ENCODE data around the gene WASF3. TPM values are rescaled to one million over a fixed set of nuclear protein-coding genes. Genes with fewer than 3 reads are reported as not detected.

WASF3 gene
- total RNA-seq, 4 donors from 2014 or later = 5.9 to 37.5 (median 12.5) TPM

GRCh38 chr13:26555413-26555812 is 2.1 kb upstream of the WASF3 start:
- H3K36me3 ChIP-seq = no peaks in the 10 kb centered on the region
- no peaks in the 10 kb centered on the region for H3K27me3 ChIP-seq
- intact Hi-C loops (cut with DNase I; ENCODE audit: low total_unique reads) = no loop called here
- DNase-seq = no peak
- no peaks in the 10 kb centered on the region for H3K9me3 ChIP-seq
- H3K4me1 ChIP-seq = no peaks in the 10 kb centered on the region
- H3K27ac ChIP-seq = no peak overlapping the region
- TF ChIP-seq POLR2A (IDR thresholded peaks at IDR 0.05) = no peak
- H3K4me3 ChIP-seq = no peak overlapping the region

GRCh38 chr13:26557051-26557392 is 461 bp upstream of the WASF3 start:
- H3K4me1 ChIP-seq = peaks cover 0 to 4% of the 10 kb centered on the region in 2 donors
- H3K9me3 ChIP-seq = no peaks in the 10 kb centered on the region
- H3K27ac ChIP-seq = no peak overlapping the region
- no peaks in the 10 kb centered on the region for H3K36me3 ChIP-seq
- intact Hi-C loops (cut with DNase I; ENCODE audit: low total_unique reads) = no loop called here
- peak overlapping the region in 1 of 2 donors; percentile 96 for H3K4me3 ChIP-seq
- TF ChIP-seq POLR2A (IDR thresholded peaks at IDR 0.05) = no peak
- TF ChIP-seq, protein P1, sequence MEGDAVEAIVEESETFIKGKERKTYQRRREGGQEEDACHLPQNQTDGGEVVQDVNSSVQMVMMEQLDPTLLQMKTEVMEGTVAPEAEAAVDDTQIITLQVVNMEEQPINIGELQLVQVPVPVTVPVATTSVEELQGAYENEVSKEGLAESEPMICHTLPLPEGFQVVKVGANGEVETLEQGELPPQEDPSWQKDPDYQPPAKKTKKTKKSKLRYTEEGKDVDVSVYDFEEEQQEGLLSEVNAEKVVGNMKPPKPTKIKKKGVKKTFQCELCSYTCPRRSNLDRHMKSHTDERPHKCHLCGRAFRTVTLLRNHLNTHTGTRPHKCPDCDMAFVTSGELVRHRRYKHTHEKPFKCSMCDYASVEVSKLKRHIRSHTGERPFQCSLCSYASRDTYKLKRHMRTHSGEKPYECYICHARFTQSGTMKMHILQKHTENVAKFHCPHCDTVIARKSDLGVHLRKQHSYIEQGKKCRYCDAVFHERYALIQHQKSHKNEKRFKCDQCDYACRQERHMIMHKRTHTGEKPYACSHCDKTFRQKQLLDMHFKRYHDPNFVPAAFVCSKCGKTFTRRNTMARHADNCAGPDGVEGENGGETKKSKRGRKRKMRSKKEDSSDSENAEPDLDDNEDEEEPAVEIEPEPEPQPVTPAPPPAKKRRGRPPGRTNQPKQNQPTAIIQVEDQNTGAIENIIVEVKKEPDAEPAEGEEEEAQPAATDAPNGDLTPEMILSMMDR (IDR thresholded peaks at IDR 0.05) = no peak
- no peak for DNase-seq
- H3K27me3 ChIP-seq = no peaks in the 10 kb centered on the region

GRCh38 chr13:26558074-26558805 is 757 bp downstream of the WASF3 start:
- peak overlapping the region; percentile 40 to 65 for H3K27ac ChIP-seq
- H3K27me3 ChIP-seq = no peaks in the 10 kb centered on the region
- peaks cover 0 to 4% of the 10 kb centered on the region in 2 donors for H3K4me1 ChIP-seq
- DNase-seq = peak in 1 of 2 donors; percentile 22
- intact Hi-C loops (cut with DNase I; ENCODE audit: low total_unique reads) = no loop called here
- H3K4me3 ChIP-seq = peak overlapping the region; percentile 30 to 96
- TF ChIP-seq, protein P1 (IDR thresholded peaks at IDR 0.05) = no peak
- no peak for TF ChIP-seq POLR2A (IDR thresholded peaks at IDR 0.05)
- H3K9me3 ChIP-seq = no peaks in the 10 kb centered on the region
- H3K36me3 ChIP-seq = no peaks in the 10 kb centered on the region

DNA sequence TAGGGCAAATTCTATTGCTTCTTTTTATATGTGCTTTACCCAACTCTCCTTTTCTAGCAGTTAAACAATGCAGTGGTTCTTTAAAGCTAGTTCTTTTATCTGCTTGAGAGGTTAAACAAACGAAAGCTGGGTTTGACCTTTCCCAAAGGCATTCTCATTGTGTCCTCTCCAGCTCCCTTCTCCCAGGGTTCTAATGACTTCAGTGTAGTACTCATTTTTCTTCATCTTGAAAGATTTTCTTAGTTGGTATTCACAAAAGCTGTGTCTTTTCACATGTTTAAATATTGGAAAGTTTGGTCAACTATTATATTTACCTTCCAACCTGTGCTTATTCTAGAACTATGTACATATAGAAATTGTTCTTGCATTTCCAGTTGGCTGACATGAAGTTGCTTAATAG is 1.5 kb downstream of the WASF3 start:
- intact Hi-C loops (cut with DNase I; ENCODE audit: low total_unique reads) = no loop called here

DNA sequence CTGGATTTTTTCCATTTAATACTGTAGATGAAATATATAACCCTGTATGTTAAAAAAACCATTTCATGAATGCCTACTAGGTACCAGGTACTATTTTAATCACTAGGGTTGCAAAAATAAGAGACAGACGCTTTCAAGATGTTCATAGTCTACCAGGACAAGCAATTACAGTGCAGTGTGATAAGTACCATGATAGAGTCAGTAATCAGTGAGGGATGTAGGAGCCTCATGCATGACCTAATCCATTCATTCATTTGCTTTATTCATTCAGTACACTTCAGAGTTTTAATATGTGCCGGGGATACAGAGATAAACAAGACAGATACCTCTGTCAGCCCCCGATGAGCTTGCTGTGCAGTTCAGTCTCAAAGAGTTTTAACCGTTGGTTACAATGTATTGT is 3.0 kb downstream of the WASF3 start:
- intact Hi-C loops (cut with DNase I; ENCODE audit: low total_unique reads) = no loop called here
- H3K27me3 ChIP-seq = no peaks in the 10 kb centered on the region
- no peak for DNase-seq
- no peak overlapping the region for H3K4me3 ChIP-seq
- no peak overlapping the region for H3K27ac ChIP-seq
- H3K9me3 ChIP-seq = no peaks in the 10 kb centered on the region
- no peaks in the 10 kb centered on the region for H3K36me3 ChIP-seq
- TF ChIP-seq, protein P1 (IDR thresholded peaks at IDR 0.05) = no peak
- TF ChIP-seq POLR2A (IDR thresholded peaks at IDR 0.05) = no peak
- H3K4me1 ChIP-seq = peaks cover 0 to 4% of the 10 kb centered on the region in 2 donors

More for the DNA sequence above, 1.5 kb downstream of the WASF3 start:
- no peak overlapping the region for H3K27ac ChIP-seq
- peaks cover 0 to 4% of the 10 kb centered on the region in 2 donors for H3K4me1 ChIP-seq
- DNase-seq = no peak
- no peak for TF ChIP-seq POLR2A (IDR thresholded peaks at IDR 0.05)
- TF ChIP-seq, protein P1 (IDR thresholded peaks at IDR 0.05) = no peak
- H3K4me3 ChIP-seq = no peak overlapping the region
- H3K9me3 ChIP-seq = no peaks in the 10 kb centered on the region
- H3K27me3 ChIP-seq = no peaks in the 10 kb centered on the region
- no peaks in the 10 kb centered on the region for H3K36me3 ChIP-seq
